Testis (tissue), 3 donors: ENCODE results near the gene FAM53B. TPM values are rescaled to one million over a fixed set of nuclear protein-coding genes. Genes with fewer than 3 reads are reported as not detected.

Experiments
- DNase-seq: peaks from one replicate; pipeline ENCODE4 v3.0.0-alpha.2; 2019
- H3K27ac ChIP-seq, 2 donors: fragments of 200-600 bp; sonication (generic); one replicate each; pipeline ENCODE4 v1.5.1; 2019
- H3K27me3 ChIP-seq: fragments of 200-600 bp; sonication (generic); one replicate; pipeline ENCODE4 v1.5.1; 2019
- H3K36me3 ChIP-seq: fragments of 200-600 bp; sonication (generic); one replicate; pipeline ENCODE4 v1.5.1; 2017; ENCODE audit warnings: low read depth; ENCODE audit errors: missing control alignments
- H3K4me1 ChIP-seq: fragments of 200-600 bp; sonication (generic); one replicate; pipeline ENCODE4 v1.5.1; 2019
- H3K4me3 ChIP-seq, 2 donors: fragments of 200-600 bp; sonication (generic); one replicate each; pipeline ENCODE4 v1.5.1; 2017 to 2019
- H3K9me3 ChIP-seq: fragments of 200-600 bp; sonication (generic); one replicate; pipeline ENCODE4 v1.5.1; 2017
- CTCF ChIP-seq, 3 experiments: fragments of 450-650 bp in 2 of 3; fragments of 200-600 bp in 1 of 3; sonication (generic) in 1 of 3; IDR thresholded peaks; one replicate each; pipeline ENCODE4 v1.5.1; 2016 to 2019; ENCODE audit warnings: antibody characterized with exemption in 3 of 3, mild to moderate bottlenecking in 2 of 3, moderate library complexity in 1 of 3
- POLR2A ChIP-seq: fragments of 450-650 bp; IDR thresholded peaks from one replicate; pipeline ENCODE4 v1.6.1; 2017; ENCODE audit warnings: antibody characterized with exemption, mild to moderate bottlenecking, moderate library complexity
- WGBS, 2 donors: methylation state at CpG; one replicate each; pipeline ENCODE4 v1.1.5; 2018; 5-methylcytosine and 5-hydroxymethylcytosine counted together
- intact Hi-C: fragments of 100-400 bp; cut with DNase I; formaldehyde crosslinking; loops from one replicate; pipeline ENCODE4 v1.15.1; 2023; ENCODE audit warnings: low total_unique reads
- polyA plus RNA-seq: library from polyadenylated mRNA; stranded (reverse); fragments of 350-450 nt; fragmentation: Illumina TruSeq; extraction: RNeasy Lipid Tissue Mini Kit (QIAGEN cat#74804); gene quantifications from one replicate; pipeline ENCODE4 v1.2.3, GENCODE V29; 2014; ENCODE audit warnings: low read depth, low replicate concordance; ENCODE audit not compliant: insufficient read depth
- total RNA-seq, 2 donors: library from RNA; depleted of rRNA; stranded (reverse); fragments of >200 nt; gene quantifications; one replicate each; pipeline ENCODE4 v1.2.3, GENCODE V29; 2016

Gene FAM53B
- total and polyA plus RNA-seq, 3 donors from 2014 or later = 36.9 to 125 (median 109) TPM

- no peaks in the 10 kb centered on the region for H3K27me3 ChIP-seq
- no peaks in the 10 kb centered on the region for H3K36me3 ChIP-seq
- H3K4me1 ChIP-seq = peaks cover 77% of the 10 kb centered on the region
- 26 to 39% methylated on average over 7 of the region's 7 CpGs for WGBS, 2 donors
- no peak for TF ChIP-seq POLR2A
- TF ChIP-seq CTCF (IDR thresholded peaks at IDR 0.05) = no peak
- peak overlapping the region; percentile 67 to 94 for H3K27ac ChIP-seq
- intact Hi-C loops = loop anchor here (2.0 to 5.0 kb wide), 3 partner anchors 38 to 203 kb away; no protein-coding TSS in a partner anchor
- H3K4me3 ChIP-seq = no peak overlapping the region
- DNase-seq = no peak
- no peaks in the 10 kb centered on the region for H3K9me3 ChIP-seq
These were observed 4.2 kb downstream of the FAM53B start for GRCh38 chr10:124739986-124740368.

- 34 to 53% methylated on average over 12 to 13 of the region's 13 CpGs for WGBS, 2 donors
- intact Hi-C loops = loop anchor here (5.0 kb wide), 2 partner anchors 37 to 112 kb away; no protein-coding TSS in a partner anchor
- Histone ChIP-seq H3K36me3 (no peaks in the 10 kb centered on the region), H3K27me3 (no peaks in the 10 kb centered on the region), H3K27ac (peak overlapping the region; percentile 67 to 94), H3K4me3 (no peak overlapping the region), H3K9me3 (no peaks in the 10 kb centered on the region), H3K4me1 (peaks cover 79% of the 10 kb centered on the region)
- TF ChIP-seq POLR2A = no peak
- TF ChIP-seq CTCF (IDR thresholded peaks at IDR 0.05) = no peak
- no peak for DNase-seq
These were observed 4.9 kb downstream of the FAM53B start for GRCh38 chr10:124739119-124739921.

- DNase-seq = no peak
- Histone ChIP-seq H3K9me3 (no peaks in the 10 kb centered on the region), H3K27me3 (no peaks in the 10 kb centered on the region), H3K27ac (peak overlapping the region; percentile 67 to 94), H3K4me3 (no peak overlapping the region), H3K4me1 (peaks cover 88% of the 10 kb centered on the region), H3K36me3 (no peaks in the 10 kb centered on the region)
- 39 to 74% methylated on average over 5 to 6 of the region's 6 CpGs for WGBS, 2 donors
- intact Hi-C loops = loop anchor here (5.0 kb wide), 2 partner anchors 36 to 111 kb away; no protein-coding TSS in a partner anchor
- TF ChIP-seq POLR2A (no peak), CTCF (IDR thresholded peaks at IDR 0.05) (no peak)
These were observed 5.7 kb downstream of the FAM53B start for GRCh38 chr10:124738441-124738840.

- H3K27me3 ChIP-seq = no peaks in the 10 kb centered on the region
- H3K36me3 ChIP-seq = no peaks in the 10 kb centered on the region
- peaks cover 95% of the 10 kb centered on the region for H3K4me1 ChIP-seq
- WGBS, 2 donors = 32 to 60% methylated on average over 1 to 2 of the region's 2 CpGs
- DNase-seq = no peak
- no peaks in the 10 kb centered on the region for H3K9me3 ChIP-seq
- no peak overlapping the region for H3K4me3 ChIP-seq
- H3K27ac ChIP-seq = peak overlapping the region; percentile 56 to 89
- no peak for TF ChIP-seq POLR2A
- TF ChIP-seq CTCF (IDR thresholded peaks at IDR 0.05) = no peak
- intact Hi-C loops = loop anchor here (5.0 kb wide), 2 partner anchors 35 to 110 kb away; no protein-coding TSS in a partner anchor
These were observed 6.5 kb downstream of the FAM53B start for GRCh38 chr10:124737708-124738107.
